ENCODE measurements around the gene PRB2. TPM values are rescaled to one million over a fixed set of nuclear protein-coding genes. Genes with fewer than 3 reads are reported as not detected.
"Not testable (repeated sequence)": the region's sequence is repeated elsewhere in the genome, so short reads cannot be mapped to it uniquely, and the experiment has no call there.

PRB2 gene
- not detected for polyA plus RNA-seq

DNA sequence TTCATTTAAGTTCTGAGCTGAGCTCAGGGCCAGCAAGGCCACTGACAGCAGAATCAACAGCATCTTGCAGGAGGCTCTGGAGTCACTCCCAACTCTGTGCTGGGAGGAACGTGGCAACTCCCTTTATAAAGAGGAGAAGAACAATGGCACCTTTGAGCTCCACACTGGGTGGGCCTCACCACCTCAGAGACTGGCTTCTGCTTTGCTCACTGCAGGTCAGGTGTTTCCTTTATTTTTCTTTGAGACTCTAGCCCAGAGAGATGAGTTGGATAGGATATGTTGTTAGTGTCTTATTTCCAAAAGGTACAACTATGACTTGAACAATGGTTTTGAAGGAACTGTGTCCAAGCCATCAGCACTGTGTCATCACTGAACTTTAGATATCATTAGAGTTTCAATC, at the start of gene PRB2:
Gene PRB2, minus strand, starts transcription at position 101 of the 400 bp plus-strand sequence. Its CDS starts 38 bp downstream, at position 63.
- not testable (repeated sequence) for H3K4me1 Mint-ChIP-seq, H3K9me3 Mint-ChIP-seq, H3K4me3 Mint-ChIP-seq, H3K36me3 Mint-ChIP-seq, H3K27me3 Mint-ChIP-seq
- H3K27ac Mint-ChIP-seq: peak within 1 kb of the TSS in 1 of 3 donors; percentile 55

DNA sequence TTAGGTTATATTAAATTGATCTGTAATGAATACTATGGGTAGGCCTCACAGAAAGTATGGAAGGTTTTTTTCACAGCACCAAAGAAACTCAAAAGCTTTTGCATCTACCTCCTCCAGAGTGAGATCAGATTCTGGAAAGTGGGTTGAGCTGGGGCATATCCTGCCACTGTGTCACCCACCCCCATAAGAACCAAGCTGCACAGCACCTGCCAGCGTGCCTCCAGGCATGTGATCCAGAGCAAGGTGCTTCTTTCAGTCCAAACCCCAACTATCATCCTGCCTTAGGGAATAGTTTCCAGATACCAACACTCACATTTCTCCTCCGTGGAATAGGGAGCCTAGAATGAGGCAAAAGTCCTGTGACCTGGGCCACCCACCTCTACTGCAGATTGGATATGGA, 42.6 kb upstream of the PRB2 start:
- Mint-ChIP-seq H3K9me3 (peaks cover 4% of the 10 kb centered on the region in 3 donors), H3K4me1 (no peaks in the 10 kb centered on the region), H3K27me3 (no peaks in the 10 kb centered on the region), H3K27ac (no peak overlapping the region), H3K36me3 (peaks cover 9% of the 10 kb centered on the region), H3K4me3 (no peak overlapping the region)

DNA sequence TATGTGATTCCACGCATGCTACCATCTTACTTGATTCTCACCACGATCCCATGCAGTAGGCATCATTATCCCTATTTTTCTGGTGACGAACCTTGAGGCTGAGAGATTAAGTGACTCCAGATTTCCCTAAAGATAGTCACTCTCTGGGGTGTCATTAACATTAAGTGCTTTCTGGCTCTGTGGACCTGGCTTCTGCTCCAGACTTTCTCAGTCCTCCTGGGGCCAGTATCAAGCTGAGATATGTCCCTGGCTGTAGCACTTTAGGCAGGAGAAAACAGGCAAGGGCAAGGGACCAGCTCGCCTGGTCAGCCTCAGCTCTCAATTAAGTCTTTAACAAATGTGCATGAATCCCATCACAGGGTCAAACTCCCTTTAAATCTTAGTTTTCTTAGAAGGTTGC, 38.3 kb upstream of the PRB2 start:
- Mint-ChIP-seq H3K4me3 (no peak overlapping the region), H3K36me3 (peaks cover 5% of the 10 kb centered on the region), H3K27ac (peak overlapping the region in 1 of 3 donors; percentile 25), H3K27me3 (no peaks in the 10 kb centered on the region), H3K9me3 (peaks cover 0 to 4% (median 3%) of the 10 kb centered on the region in 3 donors), H3K4me1 (peaks cover 0 to 1% (median 0%) of the 10 kb centered on the region in 3 donors)

DNA sequence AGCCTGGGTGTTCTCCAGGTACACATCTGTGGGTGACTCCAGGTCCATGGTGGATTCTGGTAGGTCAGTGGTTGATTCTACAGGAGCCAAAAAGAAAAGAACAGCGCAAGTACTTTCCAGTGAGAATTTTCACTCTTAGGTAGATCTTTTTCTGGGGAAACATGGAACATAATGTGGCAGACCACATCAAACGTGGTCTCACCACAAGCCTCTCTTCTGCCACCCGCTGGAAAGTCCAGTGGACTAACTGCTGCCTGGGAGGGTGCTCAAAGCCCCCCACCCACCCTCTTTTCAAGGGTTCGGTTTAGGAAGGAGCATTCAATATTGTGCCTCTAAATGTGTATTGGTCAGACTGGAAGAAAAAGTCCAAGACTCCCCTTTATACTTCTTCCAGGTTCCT, 36.1 kb upstream of the PRB2 start:
- Mint-ChIP-seq H3K27ac (no peak overlapping the region), H3K9me3 (no peaks in the 10 kb centered on the region), H3K36me3 (peaks cover 3% of the 10 kb centered on the region), H3K4me1 (peaks cover 0 to 1% (median 0%) of the 10 kb centered on the region in 3 donors), H3K27me3 (no peaks in the 10 kb centered on the region), H3K4me3 (no peak overlapping the region)

DNA sequence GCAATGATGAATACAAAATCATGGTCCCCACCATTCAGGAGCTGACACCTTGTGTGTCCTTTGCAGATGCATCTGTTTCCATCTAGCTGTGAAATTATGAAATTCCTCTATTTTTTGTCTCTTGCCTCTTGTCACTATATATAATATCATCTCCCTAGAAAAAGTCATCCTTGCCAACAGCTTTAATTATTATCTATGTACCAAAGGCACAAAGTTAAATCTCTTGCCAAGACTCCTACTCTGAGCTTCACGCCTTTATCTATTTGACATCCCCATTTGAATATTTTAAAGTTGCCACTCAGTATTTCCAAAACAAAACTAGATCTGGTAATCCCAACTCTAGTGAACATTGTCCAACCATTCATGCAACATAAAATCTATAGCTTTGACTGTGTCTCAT, 32.0 kb upstream of the PRB2 start:
- Mint-ChIP-seq H3K27me3 (no peaks in the 10 kb centered on the region), H3K4me1 (no peaks in the 10 kb centered on the region), H3K4me3 (no peak overlapping the region), H3K9me3 (peaks cover 0 to 3% (median 2%) of the 10 kb centered on the region in 3 donors), H3K27ac (no peak overlapping the region), H3K36me3 (no peaks in the 10 kb centered on the region)

DNA sequence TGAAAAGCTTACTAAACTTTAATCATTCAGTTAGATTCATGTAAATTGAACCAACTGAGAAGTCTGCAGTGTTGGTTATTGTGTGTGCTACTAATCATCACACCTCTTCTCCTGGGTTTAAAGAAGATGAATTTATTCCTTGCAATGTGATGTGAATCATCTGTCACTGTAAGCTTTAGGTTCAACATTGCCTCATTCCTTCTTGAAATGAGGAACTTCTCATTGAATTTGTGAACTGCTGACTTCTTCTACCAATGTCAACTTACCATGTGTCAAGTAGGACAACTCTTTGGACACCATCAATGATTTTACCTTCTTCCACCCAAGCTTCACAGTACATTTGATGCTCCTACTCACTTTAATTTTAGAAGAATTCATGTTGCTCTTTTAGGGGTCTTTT, 17.4 kb upstream of the PRB2 start:
- peaks cover 3 to 10% (median 4%) of the 10 kb centered on the region in 3 donors for H3K9me3 Mint-ChIP-seq
- H3K4me3 Mint-ChIP-seq: no peak overlapping the region
- no peaks in the 10 kb centered on the region for H3K4me1 Mint-ChIP-seq
- H3K27ac Mint-ChIP-seq: no peak overlapping the region
- no peaks in the 10 kb centered on the region for H3K27me3 Mint-ChIP-seq
- H3K36me3 Mint-ChIP-seq: peaks cover 9% of the 10 kb centered on the region

DNA sequence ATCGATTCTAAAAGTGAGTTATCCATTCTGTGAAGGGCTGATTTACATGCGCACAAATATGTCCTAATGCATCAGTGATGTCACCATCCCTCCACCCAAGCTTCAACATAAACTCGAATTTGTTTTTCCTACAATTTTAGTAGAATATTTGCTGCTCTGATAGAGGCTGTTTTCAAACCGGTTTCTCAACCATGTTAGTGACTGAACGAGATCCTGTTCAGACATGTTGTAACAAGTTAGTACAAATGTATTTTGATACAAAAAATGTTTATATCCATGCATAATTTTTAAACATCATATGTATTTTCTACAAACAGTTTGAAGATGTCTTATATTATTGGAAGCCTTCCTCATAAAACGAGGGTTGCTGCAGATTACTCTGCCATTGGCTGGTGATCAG, 12.7 kb upstream of the PRB2 start:
- Mint-ChIP-seq H3K27ac (no peak overlapping the region), H3K9me3 (peaks cover 1 to 10% (median 4%) of the 10 kb centered on the region in 3 donors), H3K27me3 (no peaks in the 10 kb centered on the region), H3K4me1 (no peaks in the 10 kb centered on the region), H3K36me3 (peaks cover 4% of the 10 kb centered on the region), H3K4me3 (no peak overlapping the region)

DNA sequence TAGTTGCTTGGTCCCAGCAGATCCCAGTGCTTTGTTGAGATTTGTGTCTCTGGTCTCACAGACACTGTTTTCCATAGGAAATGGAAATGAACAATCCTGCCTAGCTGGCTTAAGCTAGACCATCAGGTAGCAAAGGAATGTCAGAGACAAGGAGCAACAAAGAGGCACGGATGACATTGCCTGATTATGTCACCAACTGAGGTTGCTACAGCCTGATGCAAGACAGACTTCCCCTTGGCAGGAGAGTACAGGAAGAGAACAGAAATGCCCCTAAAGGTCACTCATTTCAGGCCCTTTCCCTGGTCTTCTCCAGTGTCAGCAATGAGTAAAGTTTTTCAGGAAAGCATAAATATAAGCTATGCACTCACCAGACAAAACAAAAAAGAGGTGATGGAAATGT, 2.0 kb upstream of the PRB2 start:
- no peaks in the 10 kb centered on the region for H3K36me3 Mint-ChIP-seq
- H3K27ac Mint-ChIP-seq: no peak overlapping the region
- H3K27me3 Mint-ChIP-seq: no peaks in the 10 kb centered on the region
- H3K4me3 Mint-ChIP-seq: no peak overlapping the region
- H3K9me3 Mint-ChIP-seq: no peaks in the 10 kb centered on the region
- no peaks in the 10 kb centered on the region for H3K4me1 Mint-ChIP-seq

DNA sequence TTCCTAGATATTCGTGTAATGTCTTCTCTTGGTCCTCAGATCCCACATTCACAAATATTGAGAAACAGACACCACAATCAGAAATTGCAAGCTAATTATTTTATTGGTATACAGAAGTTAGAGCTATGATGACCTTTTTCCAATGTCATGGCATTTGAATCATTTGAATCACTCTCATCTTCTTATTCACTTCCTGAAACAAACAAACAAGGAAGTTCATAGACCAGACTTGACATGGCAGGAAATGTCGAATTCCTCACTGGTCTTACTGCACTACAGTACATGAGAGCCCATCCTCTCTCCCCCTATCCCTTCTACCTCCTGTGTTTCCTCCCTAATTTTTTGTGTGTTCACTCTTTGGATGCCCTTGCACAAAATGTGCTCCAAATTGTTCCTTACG, 3.9 kb downstream of the PRB2 start:
- H3K27ac Mint-ChIP-seq: not testable (repeated sequence)

DNA sequence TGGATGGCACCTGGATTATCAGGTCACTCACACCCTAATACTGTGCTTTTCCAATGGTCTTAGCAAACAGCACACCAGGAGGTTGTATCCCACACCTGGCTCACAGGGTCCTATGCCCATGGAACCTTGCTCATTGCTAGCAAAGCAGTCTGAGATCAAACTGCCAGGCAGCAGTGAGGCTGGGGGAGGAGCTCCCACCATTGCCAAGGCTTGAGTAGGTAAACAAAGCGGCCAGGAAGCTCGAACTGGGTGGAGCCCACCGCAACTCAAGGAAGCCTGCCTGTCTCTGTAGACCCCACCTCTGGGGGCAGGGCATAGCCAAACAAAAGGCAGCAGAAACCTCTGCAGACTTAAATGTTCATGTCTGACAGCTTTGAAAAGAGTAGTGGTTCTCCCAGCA, 17.9 kb downstream of the PRB2 start:
- H3K27ac Mint-ChIP-seq, H3K4me3 Mint-ChIP-seq, H3K4me1 Mint-ChIP-seq, H3K36me3 Mint-ChIP-seq, H3K27me3 Mint-ChIP-seq: not testable (repeated sequence)
- H3K9me3 Mint-ChIP-seq: peaks cover 11 to 34% (median 17%) of the 10 kb centered on the region in 3 donors

More for the DNA sequence above, 3.9 kb downstream of the PRB2 start:
- H3K36me3 Mint-ChIP-seq, H3K4me3 Mint-ChIP-seq, H3K4me1 Mint-ChIP-seq, H3K27me3 Mint-ChIP-seq, H3K9me3 Mint-ChIP-seq: not testable (repeated sequence)

DNA sequence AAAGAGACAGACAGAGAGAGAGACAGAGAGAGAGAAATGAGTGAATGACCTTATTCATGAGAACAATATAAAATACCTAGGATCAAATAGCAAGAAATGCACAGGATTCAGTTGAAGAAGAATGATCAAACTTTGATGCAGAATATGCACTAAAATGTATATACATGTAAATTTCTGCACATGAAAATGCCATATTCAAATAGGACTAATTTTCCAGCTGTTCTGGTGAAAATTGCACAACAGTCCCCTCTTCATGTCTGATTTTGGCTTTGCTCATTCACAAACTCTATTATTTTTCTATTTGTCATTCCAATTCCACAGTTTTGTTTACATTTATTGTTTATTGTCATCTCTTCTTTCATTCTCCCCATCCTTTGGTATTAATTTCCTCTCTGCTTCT, 34.2 kb downstream of the PRB2 start:
- H3K36me3 Mint-ChIP-seq: peaks cover 10% of the 10 kb centered on the region
- H3K27me3 Mint-ChIP-seq: peaks cover 1% of the 10 kb centered on the region
- H3K9me3 Mint-ChIP-seq: peaks cover 0 to 3% (median 0%) of the 10 kb centered on the region in 3 donors
- H3K4me1 Mint-ChIP-seq: no peaks in the 10 kb centered on the region
- H3K27ac Mint-ChIP-seq: no peak overlapping the region
- H3K4me3 Mint-ChIP-seq: no peak overlapping the region

DNA sequence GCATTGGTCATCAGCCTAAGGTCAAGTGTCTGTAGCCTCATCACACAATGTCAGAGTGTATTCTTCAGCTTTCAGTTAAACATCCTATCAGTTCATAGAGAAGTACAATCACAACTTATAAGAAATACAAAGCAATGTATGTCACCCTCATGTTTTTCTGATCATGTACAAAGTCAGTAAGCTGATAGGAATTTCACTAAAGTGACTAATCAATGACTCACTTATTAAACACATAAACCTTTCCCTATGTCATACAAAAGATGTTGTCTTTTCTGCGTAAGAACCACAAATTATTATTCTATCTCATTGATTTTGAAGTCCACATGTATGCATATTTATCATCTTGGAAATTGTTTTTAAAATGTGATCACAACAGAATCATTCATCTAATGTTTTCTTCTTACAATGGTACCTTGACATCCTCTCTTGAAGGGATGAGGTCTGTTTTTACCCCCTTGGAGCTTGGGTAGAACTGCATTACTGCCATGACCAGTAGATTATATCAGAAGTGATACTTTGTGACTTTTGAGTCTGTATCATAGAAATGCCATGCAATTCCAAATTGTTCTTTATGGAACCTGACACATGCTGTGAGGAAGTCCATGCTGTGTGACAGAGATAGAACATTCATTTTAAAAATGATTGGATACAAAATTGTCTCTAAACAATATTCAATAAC, 35.0 kb downstream of the PRB2 start:
- not testable (repeated sequence) for H3K36me3 Mint-ChIP-seq, H3K4me3 Mint-ChIP-seq, H3K27ac Mint-ChIP-seq, H3K9me3 Mint-ChIP-seq, H3K4me1 Mint-ChIP-seq, H3K27me3 Mint-ChIP-seq

DNA sequence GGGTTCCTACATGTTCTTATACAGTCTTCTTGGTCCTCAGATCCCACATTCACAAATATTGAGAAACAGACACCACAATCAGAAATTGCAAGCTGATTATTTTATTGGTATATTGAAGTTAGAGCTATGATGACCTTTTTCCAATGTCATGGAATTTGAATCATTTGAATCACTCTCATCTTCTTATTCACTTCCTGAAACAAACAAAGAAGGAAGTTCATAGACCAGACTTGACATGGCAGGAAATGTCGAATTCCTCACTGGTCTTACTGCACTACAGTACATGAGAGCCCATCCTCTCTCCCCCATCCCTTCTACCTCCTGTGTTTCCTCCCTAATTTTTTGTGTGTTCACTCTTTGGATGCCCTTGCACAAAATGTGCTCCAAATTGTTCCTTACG, 43.6 kb downstream of the PRB2 start:
- H3K4me3 Mint-ChIP-seq, H3K27ac Mint-ChIP-seq, H3K9me3 Mint-ChIP-seq, H3K36me3 Mint-ChIP-seq, H3K4me1 Mint-ChIP-seq, H3K27me3 Mint-ChIP-seq: not testable (repeated sequence)

DNA sequence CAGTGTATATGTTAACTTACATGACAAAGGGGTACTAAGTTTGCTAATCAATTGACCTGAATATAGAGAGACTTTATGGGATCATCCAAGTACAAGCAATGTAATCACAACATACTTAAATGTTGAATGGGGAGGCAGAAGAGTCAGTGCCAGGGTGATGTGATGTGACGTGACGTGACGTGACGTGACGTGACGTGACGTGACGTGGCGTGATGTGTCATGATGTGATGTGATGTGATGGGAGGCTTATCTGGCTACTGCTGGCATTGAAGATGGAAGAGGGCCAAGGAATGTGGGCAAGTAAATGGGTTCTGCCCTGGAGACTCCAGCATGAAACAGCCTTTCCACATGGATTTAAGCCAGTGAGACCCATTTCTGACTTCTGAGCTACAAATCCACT, 46.9 kb downstream of the PRB2 start:
- Mint-ChIP-seq H3K27ac (peak overlapping the region in 1 of 3 donors; percentile 27), H3K27me3 (peaks cover 3% of the 10 kb centered on the region), H3K9me3 (peaks cover 0 to 13% (median 0%) of the 10 kb centered on the region in 3 donors), H3K36me3 (peaks cover 2% of the 10 kb centered on the region), H3K4me1 (no peaks in the 10 kb centered on the region), H3K4me3 (no peak overlapping the region)

DNA sequence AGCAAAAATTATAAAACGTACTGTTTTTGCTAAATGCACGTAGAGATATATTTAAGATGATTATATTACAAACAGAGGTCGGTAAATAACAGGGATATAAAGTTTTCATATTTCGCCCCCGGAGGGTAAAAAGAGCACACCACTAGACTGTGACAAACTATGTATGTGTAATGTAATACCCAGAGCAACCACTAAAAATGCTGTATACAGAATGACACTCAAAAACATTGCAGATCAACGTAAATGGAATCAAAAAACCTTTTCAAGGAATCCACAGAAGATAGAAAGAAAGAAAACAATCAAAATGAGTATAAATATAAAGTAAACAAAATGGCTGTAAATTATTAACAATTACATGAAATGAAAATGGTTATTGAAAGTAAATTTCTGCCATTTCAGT, 47.6 kb downstream of the PRB2 start:
- H3K27ac Mint-ChIP-seq: no peak overlapping the region

DNA sequence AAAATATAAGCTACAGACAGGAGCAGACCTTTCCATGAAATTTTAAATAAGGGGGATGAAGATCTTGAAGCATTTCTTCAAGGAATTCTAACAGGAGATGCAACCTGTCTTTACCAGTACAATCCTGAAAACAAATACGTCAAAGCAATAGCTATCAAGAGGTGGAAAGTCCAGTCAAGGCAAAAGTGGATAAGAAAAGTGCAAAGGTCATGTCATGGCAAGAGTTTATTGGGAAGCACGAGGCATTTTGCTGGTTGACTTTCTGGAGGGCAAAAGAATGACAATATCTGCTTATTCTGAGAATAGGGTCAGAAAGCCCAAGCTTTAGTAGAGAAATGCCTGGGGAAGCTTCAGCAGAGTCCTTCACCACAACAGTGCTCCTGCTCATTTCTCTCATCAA, 50.9 kb downstream of the PRB2 start:
- no peak overlapping the region for H3K4me3 Mint-ChIP-seq

More for the DNA sequence above, 47.6 kb downstream of the PRB2 start:
- Mint-ChIP-seq H3K27me3 (peaks cover 3% of the 10 kb centered on the region), H3K4me1 (no peaks in the 10 kb centered on the region), H3K4me3 (no peak overlapping the region), H3K36me3 (peaks cover 2% of the 10 kb centered on the region), H3K9me3 (peaks cover 0 to 13% (median 0%) of the 10 kb centered on the region in 3 donors)

More for the DNA sequence above, 50.9 kb downstream of the PRB2 start:
- H3K27me3 Mint-ChIP-seq: no peaks in the 10 kb centered on the region
- no peaks in the 10 kb centered on the region for H3K4me1 Mint-ChIP-seq
- H3K27ac Mint-ChIP-seq: no peak overlapping the region
- peaks cover 2% of the 10 kb centered on the region for H3K36me3 Mint-ChIP-seq
- H3K9me3 Mint-ChIP-seq: peaks cover 0 to 16% (median under 1%) of the 10 kb centered on the region in 3 donors
